K562 (cell line): ENCODE results near the gene THSD8. TPM values are rescaled to one million over a fixed set of nuclear protein-coding genes. Genes with fewer than 3 reads are reported as not detected.

Source experiments
- CBX3 ChIP-seq, 2 experiments: IDR thresholded peaks; 1 replicate in 1 of 2; 2 replicates in 1 of 2; pipeline ENCODE4 v1.6.1; 2012; ENCODE audit warnings: inconsistent platforms in 2 of 2, low read length in 2 of 2, borderline replicate concordance in 1 of 2, control low read depth in 1 of 2
- CEBPG ChIP-seq, 3 experiments: fragments of 200-800 bp in 1 of 3; sonication (Bioruptor generic) in 1 of 3; sonication (generic) in 1 of 3; formaldehyde crosslinking in 1 of 3; IDR thresholded peaks in 2 of 3; conservative IDR thresholded peaks in 1 of 3; 2 replicates each; pipeline versions ENCODE4 v1.6.1 to v1.8.0; 2016 to 2022; ENCODE audit warnings: missing compliant biosample characterization in 2 of 3, missing genetic modification characterization in 2 of 3, mild to moderate bottlenecking in 1 of 3, missing genetic modification reagents in 1 of 3
- CREB3 ChIP-seq: fragments of 450-650 bp; conservative IDR thresholded peaks from 2 replicates; pipeline ENCODE4 v1.6.1; 2016; ENCODE audit warnings: missing genetic modification characterization, low read depth, mild to moderate bottlenecking, missing compliant biosample characterization, moderate library complexity
- GATAD2B ChIP-seq: fragments of 450-650 bp; IDR thresholded peaks from 2 replicates; pipeline ENCODE4 v1.6.1; 2017; ENCODE audit warnings: mild to moderate bottlenecking, borderline replicate concordance
- IFI16 ChIP-seq: fragments of 250-450 bp; sonication (Bioruptor Pico); IDR thresholded peaks from 2 replicates; pipeline ENCODE4 v2.1.2; 2022; ENCODE audit warnings: mild to moderate bottlenecking, inconsistent platforms
- IRF2 ChIP-seq: sonication (generic); formaldehyde crosslinking; IDR thresholded peaks from 2 replicates; pipeline ENCODE4 v1.8.1; 2022; ENCODE audit warnings: mild to moderate bottlenecking, missing genetic modification reagents
- MCM5 ChIP-seq: fragments of 450-650 bp; IDR thresholded peaks from 2 replicates; pipeline ENCODE4 v1.6.1; 2016; ENCODE audit warnings: low read depth
- NFE2 ChIP-seq: IDR thresholded peaks from 2 replicates; pipeline ENCODE4 v1.6.1; 2014; ENCODE audit warnings: antibody characterized with exemption, low read depth
- RHOXF2B ChIP-seq: fragments of 250-450 bp; sonication (Bioruptor Pico); conservative IDR thresholded peaks from 2 replicates; pipeline ENCODE4 v1.5.1; 2021
- SMARCA4 ChIP-seq: fragments of 450-650 bp; IDR thresholded peaks from 2 replicates; pipeline ENCODE4 v1.6.1; 2016
- SMARCE1 ChIP-seq: fragments of 450-650 bp; IDR thresholded peaks from 2 replicates; pipeline ENCODE4 v1.7.1; 2016; ENCODE audit warnings: mild to moderate bottlenecking
- THRB ChIP-seq: fragments of 450-650 bp; formaldehyde crosslinking; conservative IDR thresholded peaks from 2 replicates; pipeline ENCODE4 v1.4.0; 2022; ENCODE audit warnings: mild to moderate bottlenecking, missing genetic modification characterization
- TRIM24 ChIP-seq, 2 experiments: fragments of 450-650 bp; IDR thresholded peaks; 2 replicates each; pipeline ENCODE4 v1.6.1; 2016
- VEZF1 ChIP-seq: fragments of 200-800 bp; sonication (Bioruptor generic); IDR thresholded peaks from 2 replicates; pipeline ENCODE4 v1.6.1; 2017; ENCODE audit warnings: missing genetic modification characterization, missing compliant biosample characterization
- ZFP30 ChIP-seq: fragments of 250-450 bp; sonication (Bioruptor Pico); IDR thresholded peaks from 2 replicates; pipeline ENCODE4 v1.8.0; 2022; ENCODE audit warnings: moderate library complexity, mild to moderate bottlenecking, inconsistent platforms, borderline replicate concordance
- ZNF175 ChIP-seq: fragments of 200-800 bp; sonication (Bioruptor generic); IDR thresholded peaks from 2 replicates; pipeline ENCODE4 v1.6.1; 2016; ENCODE audit warnings: low read depth, mild to moderate bottlenecking, missing genetic modification characterization, missing compliant biosample characterization
- ZNF311 ChIP-seq: fragments of 250-450 bp; sonication (Bioruptor Pico); IDR thresholded peaks from 2 replicates; pipeline ENCODE4 v1.4.0; 2020; ENCODE audit warnings: mild to moderate bottlenecking, moderate library complexity
- ZNF384 ChIP-seq: IDR thresholded peaks from 2 replicates; pipeline ENCODE4 v1.6.1; 2012; ENCODE audit warnings: low read depth, low read length, improper control_type of control experiment
- ZNF398 ChIP-seq: fragments of 250-450 bp; sonication (Bioruptor Pico); IDR thresholded peaks from 2 replicates; pipeline ENCODE4 v1.8.0; 2021; ENCODE audit warnings: moderate library complexity, mild to moderate bottlenecking, inconsistent platforms
- ZNF444 ChIP-seq: fragments of 250-450 bp; sonication (Bioruptor Pico); IDR thresholded peaks from 2 replicates; pipeline ENCODE4 v1.4.0; 2020; ENCODE audit warnings: mild to moderate bottlenecking, moderate library complexity
- ZNF830 ChIP-seq: fragments of 250-450 bp; sonication (Bioruptor Pico); IDR thresholded peaks from 2 replicates; pipeline ENCODE4 v1.5.0; 2021; ENCODE audit warnings: mild to moderate bottlenecking
- polyA plus RNA-seq, 8 experiments: library from polyadenylated mRNA; depleted of rRNA in 4 of 8; stranded (reverse) in 5 of 8; unstranded in 3 of 8; fragments of >200 nt; fragmentation: Nextera tagmentation in 2 of 8; fragmentation: Illumina TruSeq in 1 of 8; extraction: Ambion mirVana in 2 of 8; extraction: Trizol in 1 of 8; gene quantifications; 2 replicates each; pipeline versions ENCODE4 v1.2.1 to v1.2.3, GENCODE V29; 2011 to 2014; ENCODE audit warnings: inconsistent platforms in 1 of 8, missing spikeins in 1 of 8
- total RNA-seq, 7 experiments: library from RNA; depleted of rRNA in 6 of 7; stranded (reverse); fragments of >200 nt in 6 of 7; fragmentation: Illumina TruSeq in 2 of 7; extraction: Trizol in 2 of 7; gene quantifications; 2 replicates each; pipeline versions ENCODE4 v1.2.1 to v1.2.3, GENCODE V29; 2011 to 2021; ENCODE audit warnings: low replicate concordance in 1 of 7
- TF ChIP-seq, protein P1 (sequence below), 3 experiments: fragments of 200-800 bp in 1 of 3; sonication (Bioruptor generic) in 1 of 3; sonication (generic) in 1 of 3; formaldehyde crosslinking in 1 of 3; IDR thresholded peaks; 2 replicates each; pipeline versions ENCODE4 v1.6.1 to v1.8.0; 2016 to 2022; ENCODE audit warnings: mild to moderate bottlenecking in 2 of 3, missing compliant biosample characterization in 2 of 3, missing genetic modification characterization in 2 of 3, missing genetic modification reagents in 1 of 3

The THSD8 gene
- total and polyA plus RNA-seq, 9 of the 15 experiments (the other 6 are each of a cell fraction or from before 2014, with no cell fraction given): 8.4 to 42.4 (median 19.9) TPM; not detected in 2

DNA sequence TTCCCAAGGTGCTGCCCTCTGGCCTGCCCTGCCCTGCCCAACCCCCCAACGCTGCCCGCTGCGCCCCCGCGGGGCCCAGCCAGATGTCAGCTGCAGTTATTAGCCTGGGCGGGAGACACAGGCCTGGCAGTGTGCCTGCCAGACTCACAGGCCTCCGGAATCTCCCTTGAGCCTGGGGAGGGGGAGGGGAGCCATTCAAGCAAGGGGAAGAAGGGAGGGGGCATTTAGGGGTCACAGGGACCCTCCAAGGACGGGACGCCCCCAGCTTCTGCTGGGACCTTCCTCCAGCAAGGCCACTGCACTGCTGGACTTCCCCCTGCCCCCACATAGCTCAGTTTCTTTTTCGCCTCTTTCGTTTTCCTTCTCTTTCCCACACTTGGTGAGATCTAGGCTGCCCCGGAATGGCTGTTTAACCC is 13.2 kb upstream of the THSD8 start (continued):
- TF ChIP-seq THRB (no peak), SMARCA4 (peak; percentile 41; the same call in 1 of the 2 replicates), NFE2 (no peak), ZNF444 (no peak), CBX3 (IDR thresholded peaks at IDR 0.05; ENCODE audit: borderline replicate concordance in 1 of 2, low read length in 2 of 2) (no peak), ZNF175 (CRISPR knock-in tag) (no peak), ZNF830 (CRISPR knock-in tag) (no peak), SMARCE1 (peak; percentile 31; the same call in 1 of the 2 replicates), RHOXF2B (CRISPR knock-in tag) (no peak), IFI16 (CRISPR knock-in tag) (no peak), CEBPG (CRISPR knock-in tag; IDR thresholded peaks at IDR 0.05) (no peak), CEBPG (tag; conservative IDR thresholded peaks at IDR 0.05 in 1 of 2, IDR thresholded peaks at IDR 0.05 in 1 of 2) (no peak), CREB3 (tag) (no peak), ZNF398 (no peak), ZNF311 (CRISPR knock-in tag) (no peak), TRIM24 (IDR thresholded peaks at IDR 0.05) (peak in 1 of 2 experiments; percentile 6; a peak in 1 of 4 replicates), ZNF384 (no peak), IRF2 (CRISPR knock-in tag) (no peak), GATAD2B (no peak), MCM5 (no peak), ZFP30 (CRISPR knock-in tag) (no peak), VEZF1 (CRISPR knock-in tag) (peak; percentile 64; the same call in 1 of the 2 replicates)
- TF ChIP-seq, protein P1, sequence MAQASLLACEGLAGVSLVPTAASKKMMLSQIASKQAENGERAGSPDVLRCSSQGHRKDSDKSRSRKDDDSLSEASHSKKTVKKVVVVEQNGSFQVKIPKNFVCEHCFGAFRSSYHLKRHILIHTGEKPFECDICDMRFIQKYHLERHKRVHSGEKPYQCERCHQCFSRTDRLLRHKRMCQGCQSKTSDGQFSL (CRISPR knock-in tag; IDR thresholded peaks at IDR 0.05): no peak
- TF ChIP-seq, protein P1 (tag; IDR thresholded peaks at IDR 0.05): 0 out of 4 replicates have a peak, but pooled peaks of 1 of the 2 experiments have one; percentile 6
